H1 (cell line): ENCODE measurements around the gene ZNF415. TPM values are rescaled to one million over a fixed set of nuclear protein-coding genes. Genes with fewer than 3 reads are reported as not detected.

Source experiments
- CTCF ChIA-PET: fragments of 300-600 bp; sonication (Branson Sonifier 250); formaldehyde crosslinking; loops from one replicate; lab custom pipeline; 2021; ENCODE audit not compliant: partially characterized antibody; lab: Charles Lee
- POLR2A ChIA-PET: fragments of 300-600 bp; sonication (Branson Sonifier 250); formaldehyde crosslinking; loops from one replicate; lab custom pipeline; 2021; ENCODE audit warnings: inconsistent platforms; ENCODE audit not compliant: partially characterized antibody; lab: Charles Lee
- DNase-seq, 2 experiments: peaks; one replicate each; pipeline versions ENCODE4 v3.0.0 to v3.0.0-alpha.2; 2010 to 2022; ENCODE audit warnings: low spot score in 2 of 2, low read depth in 1 of 2, mixed read lengths in 1 of 2
- FAIRE-seq: peaks from 2 replicates; lab custom pipeline; 2011; peaks lifted over from hg19 to GRCh38; lab: Jason Lieb, UNC
- H2AFZ ChIP-seq: 2 replicates; pipeline ENCODE4 v1.8.1; 2012; ENCODE audit warnings: low read length, inconsistent platforms
- H2AK5ac ChIP-seq: 2 replicates; pipeline ENCODE4 v1.6.1; 2013; ENCODE audit warnings: low read depth, low read length
- H2BK120ac ChIP-seq: replicated peaks from 2 replicates; pipeline ENCODE3; 2013; ENCODE audit warnings: low read depth, low read length, inconsistent platforms
- H2BK12ac ChIP-seq: 2 replicates; pipeline ENCODE4 v1.6.1; 2013; ENCODE audit warnings: low read depth, low read length
- H2BK15ac ChIP-seq: 2 replicates; pipeline ENCODE4 v1.6.1; 2013; ENCODE audit warnings: low read length
- H2BK20ac ChIP-seq: 2 replicates; pipeline ENCODE4 v1.6.1; 2013; ENCODE audit warnings: low read length
- H2BK5ac ChIP-seq: 2 replicates; pipeline ENCODE4 v1.6.1; 2013; ENCODE audit warnings: low read depth, low read length
- H3K14ac ChIP-seq: 2 replicates; pipeline ENCODE4 v1.6.1; 2013; ENCODE audit warnings: inconsistent platforms; ENCODE audit not compliant: insufficient read length
- H3K18ac ChIP-seq: 2 replicates; pipeline ENCODE4 v1.6.1; 2013; ENCODE audit warnings: low read length; ENCODE audit errors: extremely low read depth
- H3K23ac ChIP-seq: 2 replicates; pipeline ENCODE4 v1.6.1; 2013; ENCODE audit warnings: inconsistent platforms; ENCODE audit not compliant: insufficient read length
- H3K23me2 ChIP-seq: 2 replicates; pipeline ENCODE4 v1.6.1; 2013; ENCODE audit warnings: low read depth, low read length
- H3K27ac ChIP-seq: 2 replicates; pipeline ENCODE4 v1.6.1; 2011; ENCODE audit warnings: low read depth, low read length, inconsistent platforms
- H3K27me3 ChIP-seq, 4 experiments: replicated peaks in 1 of 4; 1 replicate in 1 of 4; 2 replicates in 3 of 4; pipeline versions ENCODE4 v1.6.1 to v1.8.1; 2011 to 2013; ENCODE audit warnings: low read length in 3 of 4, mild to moderate bottlenecking in 3 of 4, inconsistent platforms in 2 of 4, mixed read lengths in 2 of 4, moderate library complexity in 1 of 4; ENCODE audit not compliant: control insufficient read depth in 3 of 4, insufficient read depth in 3 of 4; ENCODE audit errors: extremely low read depth in 1 of 4
- H3K36me3 ChIP-seq, 4 experiments: 2 replicates each; pipeline versions ENCODE4 v1.6.1 to v1.8.1; 2011 to 2013; ENCODE audit warnings: mild to moderate bottlenecking in 4 of 4, low read length in 3 of 4, moderate library complexity in 2 of 4, control low read depth in 1 of 4, inconsistent platforms in 1 of 4; ENCODE audit not compliant: insufficient read depth in 4 of 4, control insufficient read depth in 2 of 4
- H3K4ac ChIP-seq: replicated peaks from 2 replicates; pipeline ENCODE3; 2013; ENCODE audit warnings: low read length, low read depth, mixed read lengths, inconsistent platforms; ENCODE audit not compliant: insufficient read length
- H3K4me1 ChIP-seq, 4 experiments: replicated peaks in 1 of 4; 1 replicate in 1 of 4; 2 replicates in 3 of 4; pipeline versions ENCODE4 v1.6.1 to v1.8.1; 2011 to 2013; ENCODE audit warnings: low read length in 3 of 4, inconsistent platforms in 2 of 4, mixed read lengths in 1 of 4; ENCODE audit not compliant: insufficient read depth in 4 of 4, control insufficient read depth in 3 of 4
- H3K4me2 ChIP-seq, 2 experiments: 2 replicates each; pipeline versions ENCODE4 v1.6.1 to v1.8.1; 2011 to 2013; ENCODE audit warnings: low read depth in 2 of 2, low read length in 2 of 2, control low read depth in 1 of 2, inconsistent platforms in 1 of 2, mild to moderate bottlenecking in 1 of 2; ENCODE audit not compliant: insufficient read depth in 1 of 2
- H3K4me3 ChIP-seq, 4 experiments: fragments of 200-600, 300-600 bp in 1 of 4; sonication (generic), shearing (Covaris generic), sonication (Bioruptor Twin) in 1 of 4; 2 replicates each; pipeline versions ENCODE4 v1.5.1 to v1.8.1; 2011 to 2016; ENCODE audit warnings: low read length in 4 of 4, low read depth in 3 of 4, control low read depth in 2 of 4, inconsistent platforms in 2 of 4, mild to moderate bottlenecking in 2 of 4, mixed read lengths in 1 of 4, moderate library complexity in 1 of 4; ENCODE audit not compliant: insufficient read depth in 2 of 4; ENCODE audit errors: extremely low read depth in 1 of 4
- H3K56ac ChIP-seq: replicated peaks from 2 replicates; pipeline ENCODE3; 2013; ENCODE audit warnings: low read depth, mild to moderate bottlenecking, mixed read lengths, low read length, inconsistent platforms; ENCODE audit not compliant: insufficient read length
- H3K79me1 ChIP-seq: 2 replicates; pipeline ENCODE4 v1.6.1; 2013; ENCODE audit warnings: low read depth, low read length, control low read depth
- H3K79me2 ChIP-seq, 2 experiments: 2 replicates each; pipeline versions ENCODE4 v1.6.1 to v1.8.1; 2012 to 2013; ENCODE audit warnings: low read length in 2 of 2, mild to moderate bottlenecking in 2 of 2, inconsistent platforms in 1 of 2; ENCODE audit not compliant: insufficient read depth in 2 of 2, control insufficient read depth in 1 of 2
- H3K9ac ChIP-seq, 4 experiments: replicated peaks in 1 of 4; 1 replicate in 1 of 4; 2 replicates in 3 of 4; pipeline versions ENCODE4 v1.6.1 to v1.8.1; 2011 to 2013; ENCODE audit warnings: low read depth in 3 of 4, low read length in 3 of 4, control low read depth in 2 of 4, mild to moderate bottlenecking in 2 of 4, moderate library complexity in 2 of 4, inconsistent platforms in 1 of 4; ENCODE audit errors: extremely low read depth in 1 of 4
- H3K9me3 ChIP-seq, 2 experiments: 2 replicates each; pipeline versions ENCODE4 v1.6.1 to v1.8.1; 2012 to 2013; ENCODE audit warnings: mild to moderate bottlenecking in 2 of 2, moderate library complexity in 2 of 2, control low read depth in 1 of 2, inconsistent platforms in 1 of 2, low read depth in 1 of 2, low read length in 1 of 2, mixed read lengths in 1 of 2; ENCODE audit not compliant: insufficient read depth in 2 of 2
- H4K20me1 ChIP-seq, 2 experiments: replicated peaks in 1 of 2; 2 replicates each; pipeline versions ENCODE3 to v1.8.1; 2011 to 2013; ENCODE audit warnings: inconsistent platforms in 2 of 2, low read length in 2 of 2, mild to moderate bottlenecking in 1 of 2; ENCODE audit not compliant: insufficient read depth in 2 of 2, control insufficient read depth in 1 of 2
- H4K5ac ChIP-seq: 2 replicates; pipeline ENCODE4 v1.6.1; 2013; ENCODE audit warnings: low read length, low read depth, mixed read lengths, inconsistent platforms; ENCODE audit not compliant: insufficient read length
- H4K8ac ChIP-seq: 2 replicates; pipeline ENCODE4 v1.8.0; 2013; ENCODE audit warnings: mild to moderate bottlenecking, moderate library complexity, low read length, inconsistent platforms; ENCODE audit not compliant: insufficient read depth; ENCODE audit errors: extremely low read depth
- H4K91ac ChIP-seq: replicated peaks from 2 replicates; pipeline ENCODE3; 2013; ENCODE audit warnings: low read length, mixed read lengths, inconsistent platforms; ENCODE audit not compliant: insufficient read length
- CHD2 ChIP-seq: IDR thresholded peaks from 2 replicates; pipeline ENCODE4 v1.6.1; 2012; ENCODE audit warnings: low read length, improper control_type of control experiment
- POU5F1 ChIP-seq: IDR thresholded peaks from 2 replicates; pipeline ENCODE4 v1.6.1; 2011; ENCODE audit warnings: low read depth, mild to moderate bottlenecking, low read length, moderate library complexity
- ZNF274 ChIP-seq: IDR thresholded peaks from 2 replicates; pipeline ENCODE4 v1.7.0; 2012; ENCODE audit warnings: low read length, borderline replicate concordance; ENCODE audit errors: extremely low read depth
- WGBS, 2 experiments: shearing (Covaris generic) in 1 of 2; methylation state at CpG; one replicate each; pipeline versions ENCODE4 v1.1.6 to v1.1.7; 2013 to 2015; ENCODE audit warnings: low lambda C conversion rate in 2 of 2, mixed read lengths in 2 of 2, inconsistent platforms in 1 of 2, low coverage in 1 of 2, missing lambda C conversion rate in 1 of 2; ENCODE audit not compliant: insufficient replicate concordance in 2 of 2, insufficient coverage in 1 of 2, insufficient read length in 1 of 2; ENCODE audit errors: extremely low coverage in 1 of 2, missing lambda C conversion rate in 1 of 2; 5-methylcytosine and 5-hydroxymethylcytosine counted together
- polyA plus RNA-seq, 7 experiments: library from polyadenylated mRNA; depleted of rRNA in 3 of 7; stranded (reverse) in 5 of 7; unstranded in 2 of 7; fragments of >200 nt in 5 of 7; fragments of 200-250 nt in 2 of 7; gene quantifications; 1 replicate in 5 of 7; 2 replicates in 1 of 7; 4 replicates in 1 of 7; pipeline versions ENCODE4 v1.2.1 to v1.2.3, GENCODE V29; 2011 to 2013; ENCODE audit warnings: missing spikeins in 2 of 7, mixed read lengths in 2 of 7
- total RNA-seq: library from RNA; stranded (reverse); fragmentation: NEBNext Ultra II Directional; extraction: Animal tissue kit (Norgen Biotek cat#: 25700); gene quantifications from 2 replicates; pipeline ENCODE4 v1.2.1, GENCODE V29; 2021

Gene ZNF415
- total and polyA plus RNA-seq, 2 of the 8 experiments (the other 6 are each of a cell fraction or from before 2014, with no cell fraction given), result 5.8 to 9.7 TPM

DNA sequence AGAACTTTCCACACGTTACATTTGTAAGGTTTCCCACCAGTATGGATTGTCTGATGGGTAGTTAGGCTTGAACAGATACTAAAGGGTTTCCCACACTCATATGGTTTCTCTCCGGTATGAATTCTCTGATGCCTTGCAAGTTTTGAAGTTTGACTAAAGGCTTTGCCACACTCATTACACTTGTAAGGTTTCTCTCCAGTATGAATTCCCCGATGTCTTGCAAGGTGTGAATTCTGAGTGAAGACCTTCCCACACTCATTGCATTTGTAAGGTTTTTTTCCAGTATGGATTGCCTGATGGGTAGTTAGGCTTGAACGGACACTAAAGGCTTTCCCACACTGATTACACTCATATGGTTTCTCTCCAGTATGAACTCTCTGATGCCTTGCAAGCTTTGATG is 7.6 kb upstream of the ZNF415 start:
- no peak overlapping the region for H2AK5ac ChIP-seq
- no peak overlapping the region for H4K8ac ChIP-seq
- H3K79me1 ChIP-seq, result no peaks in the 10 kb centered on the region
- H3K18ac ChIP-seq, result no peak overlapping the region
- no peak overlapping the region for H2BK5ac ChIP-seq
- no peak overlapping the region for H2BK12ac ChIP-seq
- TF ChIP-seq CHD2, result no peak
- TF ChIP-seq POU5F1, result no peak
- TF ChIP-seq ZNF274, result peak; percentile 30; the same call in 1 of the 2 replicates
- no peak overlapping the region for H3K4me2 ChIP-seq
- no peak overlapping the region for H4K5ac ChIP-seq
- no peak overlapping the region for H3K27ac ChIP-seq
- no peak overlapping the region for H2AFZ ChIP-seq
- no peak for FAIRE-seq
- H3K36me3 ChIP-seq, result peaks cover 5 to 46% (median 30%) of the 10 kb centered on the region in 4 experiments
- no peak for DNase-seq
- H3K23me2 ChIP-seq, result no peaks in the 10 kb centered on the region
- no peaks in the 10 kb centered on the region for H3K4me1 ChIP-seq
- no peak overlapping the region for H2BK120ac ChIP-seq
- no peak overlapping the region for H2BK15ac ChIP-seq
- no peaks in the 10 kb centered on the region for H3K27me3 ChIP-seq
- no peaks in the 10 kb centered on the region for H3K79me2 ChIP-seq
- no peak overlapping the region for H4K91ac ChIP-seq
- H3K56ac ChIP-seq, result no peak overlapping the region
- CTCF ChIA-PET, result no interaction called here
- H3K4me3 ChIP-seq, result no peak overlapping the region
- no peak overlapping the region for H3K14ac ChIP-seq
- H3K9ac ChIP-seq, result no peak overlapping the region
- H3K23ac ChIP-seq, result no peak overlapping the region
- H3K9me3 ChIP-seq, result peaks cover 44 to 46% of the 10 kb centered on the region in 2 experiments
- 93% methylated on average over 4 of the region's 4 CpGs; no CpG with 5 or more reads in 1 of the 2 experiments for WGBS, 2 experiments
- H2BK20ac ChIP-seq, result no peak overlapping the region
- H4K20me1 ChIP-seq, result no peaks in the 10 kb centered on the region
- no peak overlapping the region for H3K4ac ChIP-seq
- POLR2A ChIA-PET, result no interaction called here
